PC-3 (cell line): ENCODE data around the gene KMT2A.

ENCODE experiments used
- CTCF ChIP-seq: fragments of 300-600 bp; sonication (generic); conservative IDR thresholded peaks from 2 replicates; pipeline ENCODE4 v1.5.1; 2017; ENCODE audit warnings: antibody characterized with exemption, low read depth, mild to moderate bottlenecking, low read length
- EZH2 ChIP-seq: fragments of 300-600 bp; sonication (generic); IDR thresholded peaks from one replicate; pipeline ENCODE4 v1.6.1; 2017; ENCODE audit warnings: antibody characterized with exemption, mild to moderate bottlenecking, low read length; ENCODE audit not compliant: unreplicated experiment
- EZH2phosphoT487 ChIP-seq: fragments of 300-600 bp; sonication (generic); IDR thresholded peaks from 2 replicates; pipeline ENCODE4 v1.6.1; 2018; ENCODE audit warnings: mild to moderate bottlenecking, antibody characterized with exemption, low read length, borderline replicate concordance

- TF ChIP-seq CTCF (no peak), EZH2 (no peak), EZH2phosphoT487 (no peak)
Measured at GRCh38 chr11:118411530-118411929, 24.8 kb upstream of the KMT2A start.
